H9 (cell line): Measurements from ENCODE around the gene ITPKC. TPM values are rescaled to one million over a fixed set of nuclear protein-coding genes. Genes with fewer than 3 reads are reported as not detected.

Source experiments
- DNase-seq: peaks from one replicate; pipeline ENCODE4 v3.0.0-alpha.2; 2017
- H2AFZ ChIP-seq: one replicate; pipeline ENCODE4 v1.6.1; 2013; ENCODE audit warnings: mild to moderate bottlenecking, low read length, control low read depth, moderate library complexity
- H2AK5ac ChIP-seq: 2 replicates; pipeline ENCODE4 v1.6.1; 2013; ENCODE audit warnings: low read length, control low read depth, mixed read lengths; ENCODE audit not compliant: insufficient read length
- H2BK120ac ChIP-seq: one replicate; pipeline ENCODE4 v1.6.1; 2013; ENCODE audit warnings: low read depth, mild to moderate bottlenecking, low read length, control low read depth, inconsistent platforms; ENCODE audit not compliant: poor library complexity, severe bottlenecking
- H2BK12ac ChIP-seq: 2 replicates; pipeline ENCODE4 v1.6.1; 2013; ENCODE audit warnings: low read length, control low read depth, mixed read lengths, low read depth; ENCODE audit not compliant: insufficient read length
- H2BK15ac ChIP-seq: 2 replicates; pipeline ENCODE4 v1.6.1; 2013; ENCODE audit warnings: low read depth, low read length, control low read depth
- H2BK20ac ChIP-seq: one replicate; pipeline ENCODE4 v1.6.1; 2013; ENCODE audit warnings: low read depth, mild to moderate bottlenecking, low read length, control low read depth, inconsistent platforms; ENCODE audit not compliant: poor library complexity, severe bottlenecking
- H2BK5ac ChIP-seq: 2 replicates; pipeline ENCODE4 v1.6.1; 2013; ENCODE audit warnings: low read length, control low read depth, mixed read lengths; ENCODE audit not compliant: insufficient read length
- H3K14ac ChIP-seq: 2 replicates; pipeline ENCODE4 v1.6.1; 2013; ENCODE audit warnings: low read length, control low read depth; ENCODE audit not compliant: insufficient read depth
- H3K18ac ChIP-seq: 2 replicates; pipeline ENCODE4 v1.6.1; 2013; ENCODE audit warnings: low read depth, mild to moderate bottlenecking, mixed read lengths, low read length, control low read depth; ENCODE audit not compliant: insufficient read length
- H3K23ac ChIP-seq: 2 replicates; pipeline ENCODE4 v1.6.1; 2013; ENCODE audit warnings: low read length, control low read depth, mixed read lengths, low read depth; ENCODE audit not compliant: insufficient read length
- H3K23me2 ChIP-seq: 2 replicates; pipeline ENCODE4 v1.6.1; 2013; ENCODE audit warnings: low read depth, mild to moderate bottlenecking, mixed read lengths, low read length, control low read depth; ENCODE audit not compliant: insufficient read length, poor library complexity, severe bottlenecking
- H3K27ac ChIP-seq: 2 replicates; pipeline ENCODE4 v1.5.1; 2013; ENCODE audit warnings: low read length, control low read depth, mixed read lengths, low read depth; ENCODE audit not compliant: insufficient read length
- H3K27me3 ChIP-seq: 2 replicates; pipeline ENCODE4 v1.6.1; 2013; ENCODE audit warnings: low read length, control low read depth, inconsistent platforms; ENCODE audit not compliant: insufficient read depth
- H3K4ac ChIP-seq: 2 replicates; pipeline ENCODE4 v1.6.1; 2013; ENCODE audit warnings: low read depth, mild to moderate bottlenecking, control low read depth, inconsistent platforms, low read length, moderate library complexity
- H3K4me1 ChIP-seq: 2 replicates; pipeline ENCODE4 v1.6.1; 2013; ENCODE audit warnings: low read length, control low read depth, inconsistent platforms; ENCODE audit not compliant: insufficient read depth
- H3K4me2 ChIP-seq: 2 replicates; pipeline ENCODE4 v1.6.1; 2013; ENCODE audit warnings: low read length, control low read depth, mixed read lengths; ENCODE audit not compliant: insufficient read length, insufficient read depth
- H3K56ac ChIP-seq: 2 replicates; pipeline ENCODE4 v1.6.1; 2013; ENCODE audit warnings: low read depth, mild to moderate bottlenecking, mixed read lengths, low read length, control low read depth; ENCODE audit not compliant: insufficient read length
- H3K79me1 ChIP-seq: 2 replicates; pipeline ENCODE4 v1.6.1; 2013; ENCODE audit warnings: low read depth, mild to moderate bottlenecking, moderate library complexity, low read length, control low read depth, inconsistent platforms; ENCODE audit not compliant: insufficient read depth, poor library complexity, severe bottlenecking
- H3K79me2 ChIP-seq: 2 replicates; pipeline ENCODE4 v1.6.1; 2013; ENCODE audit warnings: low read length, control low read depth, inconsistent platforms; ENCODE audit not compliant: insufficient read depth
- H3K9ac ChIP-seq: 2 replicates; pipeline ENCODE4 v1.6.1; 2013; ENCODE audit warnings: low read length, control low read depth, mixed read lengths; ENCODE audit not compliant: insufficient read length; ENCODE audit errors: extremely low read depth
- H3K9me3 ChIP-seq: one replicate; pipeline ENCODE4 v1.6.1; 2013; ENCODE audit warnings: low read depth, low read length, inconsistent platforms; ENCODE audit not compliant: control insufficient read depth
- H3T11ph ChIP-seq: one replicate; pipeline ENCODE4 v1.6.1; 2013; ENCODE audit warnings: mild to moderate bottlenecking, low read length, control low read depth, inconsistent platforms
- H4K20me1 ChIP-seq: one replicate; pipeline ENCODE4 v1.6.1; 2013; ENCODE audit not compliant: control insufficient read depth, insufficient read length, insufficient read depth
- H4K5ac ChIP-seq: 2 replicates; pipeline ENCODE4 v1.6.1; 2013; ENCODE audit warnings: low read depth, mild to moderate bottlenecking, mixed read lengths, low read length, control low read depth; ENCODE audit not compliant: insufficient read length
- H4K8ac ChIP-seq: replicated peaks from 2 replicates; pipeline ENCODE4 v1.6.1; 2013; ENCODE audit warnings: low read length, control low read depth, mixed read lengths, low read depth; ENCODE audit not compliant: insufficient read length
- H4K91ac ChIP-seq: 2 replicates; pipeline ENCODE4 v1.6.1; 2013; ENCODE audit warnings: low read depth, mild to moderate bottlenecking, moderate library complexity, mixed read lengths, low read length, control low read depth; ENCODE audit not compliant: insufficient read length
- H3K27ac Mint-ChIP-seq, 3 experiments: 2 replicates in 2 of 3; 3 replicates in 1 of 3; pipeline ENCODE4 v1.8.0; 2020 to 2021; ENCODE audit warnings: mixed read lengths in 3 of 3, mild to moderate bottlenecking in 1 of 3, moderate library complexity in 1 of 3
- H3K27me3 Mint-ChIP-seq: 2 replicates; pipeline ENCODE4 v1.8.0; 2021; ENCODE audit warnings: low read depth, mild to moderate bottlenecking, moderate library complexity, mixed read lengths
- H3K36me3 Mint-ChIP-seq, 3 experiments: 2 replicates in 2 of 3; 3 replicates in 1 of 3; pipeline ENCODE4 v1.8.0; 2020 to 2021; ENCODE audit warnings: low read depth in 3 of 3, mixed read lengths in 3 of 3; ENCODE audit not compliant: insufficient read depth in 1 of 3
- H3K4me1 Mint-ChIP-seq, 2 experiments: 2 replicates each; pipeline ENCODE4 v1.8.0; 2020; ENCODE audit warnings: mixed read lengths in 2 of 2
- H3K4me3 Mint-ChIP-seq, 2 experiments: 2 replicates in 1 of 2; 3 replicates in 1 of 2; pipeline ENCODE4 v1.8.0; 2020 to 2021; ENCODE audit warnings: mild to moderate bottlenecking in 2 of 2, mixed read lengths in 2 of 2, moderate library complexity in 1 of 2
- H3K9me3 Mint-ChIP-seq, 2 experiments: 2 replicates in 1 of 2; 3 replicates in 1 of 2; pipeline ENCODE4 v1.8.0; 2020; ENCODE audit warnings: mild to moderate bottlenecking in 2 of 2, mixed read lengths in 2 of 2, moderate library complexity in 1 of 2
- WGBS: extraction: QIAGEN DNeasy Blood & Tissue Kit; methylation state at CpG from one replicate; pipeline ENCODE4 v1.1.7; 2013; ENCODE audit warnings: missing lambda C conversion rate, low lambda C conversion rate, mixed read lengths; ENCODE audit not compliant: insufficient read length; ENCODE audit errors: extremely low coverage; 5-methylcytosine and 5-hydroxymethylcytosine counted together
- total RNA-seq: library from RNA; stranded (reverse); gene quantifications from 2 replicates; pipeline ENCODE4 v1.2.1, GENCODE V29; 2021
- TF ChIP-seq, protein P1 (sequence below): fragments of 200-600 bp; sonication (generic); conservative IDR thresholded peaks from 3 replicates; pipeline ENCODE4 v1.8.0; 2021; ENCODE audit warnings: antibody characterized with exemption, mild to moderate bottlenecking

ITPKC gene
- total RNA-seq, 1 experiment from 2014 or later, result 11.2 TPM

DNA sequence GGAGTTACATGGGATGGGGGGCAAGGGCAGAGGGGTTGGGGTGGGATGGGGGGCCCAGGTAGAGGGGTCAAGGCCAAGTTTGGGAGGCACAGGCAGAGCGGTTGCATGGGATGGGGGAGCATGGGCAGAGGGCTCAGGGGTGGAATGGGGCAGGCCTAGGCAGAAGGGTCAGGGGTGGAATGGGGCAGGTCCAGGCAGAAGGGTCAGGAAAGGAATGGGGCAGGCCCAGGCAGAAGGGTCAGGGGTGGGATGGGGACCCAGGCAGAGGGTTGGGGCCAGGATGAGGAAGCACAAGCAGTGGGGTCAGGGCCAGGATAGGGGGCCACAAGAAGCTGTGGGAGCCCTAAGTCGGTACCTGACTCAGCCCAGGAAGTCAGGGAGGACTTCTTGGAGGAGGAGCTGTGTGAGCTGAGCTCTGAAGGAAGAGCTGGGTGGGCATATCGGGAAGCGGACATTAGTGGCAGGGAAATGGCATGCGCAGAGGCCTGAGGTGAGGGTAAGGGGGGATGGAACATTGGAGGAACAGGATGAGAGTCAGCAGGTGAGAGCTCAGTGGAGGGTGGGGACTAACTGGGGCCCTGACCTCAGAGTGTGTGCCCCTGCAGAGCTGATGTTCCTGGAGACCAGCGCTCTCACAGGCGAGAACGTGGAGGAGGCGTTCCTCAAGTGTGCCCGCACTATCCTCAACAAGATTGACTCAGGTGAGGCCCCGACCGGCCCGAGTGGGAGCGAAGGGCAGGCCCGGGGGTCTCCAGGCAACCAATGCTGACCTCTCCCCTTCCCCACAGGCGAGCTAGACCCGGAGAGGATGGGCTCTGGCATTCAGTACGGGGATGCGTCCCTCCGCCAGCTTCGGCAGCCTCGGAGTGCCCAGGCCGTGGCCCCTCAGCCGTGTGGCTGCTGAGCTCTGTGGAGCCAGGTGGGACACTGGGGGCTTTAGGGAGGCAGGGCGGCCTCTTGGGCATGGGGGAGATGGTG is 69.4 kb downstream of the ITPKC start:
- no peak overlapping the region for H2BK5ac ChIP-seq
- no peaks in the 10 kb centered on the region for H3K23me2 ChIP-seq
- H3K23ac ChIP-seq, result no peak overlapping the region
- H2BK15ac ChIP-seq, result no peak overlapping the region
- H3K4me2 ChIP-seq, result no peak overlapping the region
- Mint-ChIP-seq H3K4me1 (peaks cover 4 to 6% of the 10 kb centered on the region in 2 experiments; a peak in 2 of 4 replicates), H3K9me3 (no peaks in the 10 kb centered on the region), H3K27ac (peak overlapping the region in 2 of 3 experiments; percentile 63 to 74; a peak in 2 of 7 replicates), H3K4me3 (no peak overlapping the region), H3K27me3 (no peaks in the 10 kb centered on the region), H3K36me3 (peaks cover 4 to 23% (median 14%) of the 10 kb centered on the region in 3 experiments; a peak in 5 of 7 replicates)
- no peak overlapping the region for H4K91ac ChIP-seq
- no peak overlapping the region for H3K18ac ChIP-seq
- no peaks in the 10 kb centered on the region for H3K4me1 ChIP-seq
- no peak overlapping the region for H3K27ac ChIP-seq
- H2BK12ac ChIP-seq, result no peak overlapping the region
- no peak overlapping the region for H2AFZ ChIP-seq
- H2BK120ac ChIP-seq, result no peak overlapping the region
- no peak overlapping the region for H3K56ac ChIP-seq
- TF ChIP-seq, protein P1, sequence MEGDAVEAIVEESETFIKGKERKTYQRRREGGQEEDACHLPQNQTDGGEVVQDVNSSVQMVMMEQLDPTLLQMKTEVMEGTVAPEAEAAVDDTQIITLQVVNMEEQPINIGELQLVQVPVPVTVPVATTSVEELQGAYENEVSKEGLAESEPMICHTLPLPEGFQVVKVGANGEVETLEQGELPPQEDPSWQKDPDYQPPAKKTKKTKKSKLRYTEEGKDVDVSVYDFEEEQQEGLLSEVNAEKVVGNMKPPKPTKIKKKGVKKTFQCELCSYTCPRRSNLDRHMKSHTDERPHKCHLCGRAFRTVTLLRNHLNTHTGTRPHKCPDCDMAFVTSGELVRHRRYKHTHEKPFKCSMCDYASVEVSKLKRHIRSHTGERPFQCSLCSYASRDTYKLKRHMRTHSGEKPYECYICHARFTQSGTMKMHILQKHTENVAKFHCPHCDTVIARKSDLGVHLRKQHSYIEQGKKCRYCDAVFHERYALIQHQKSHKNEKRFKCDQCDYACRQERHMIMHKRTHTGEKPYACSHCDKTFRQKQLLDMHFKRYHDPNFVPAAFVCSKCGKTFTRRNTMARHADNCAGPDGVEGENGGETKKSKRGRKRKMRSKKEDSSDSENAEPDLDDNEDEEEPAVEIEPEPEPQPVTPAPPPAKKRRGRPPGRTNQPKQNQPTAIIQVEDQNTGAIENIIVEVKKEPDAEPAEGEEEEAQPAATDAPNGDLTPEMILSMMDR, result no peak
- H3K79me2 ChIP-seq, result no peaks in the 10 kb centered on the region
- no CpG with 5 or more reads among the region's 25 CpGs for WGBS
- no peak overlapping the region for H2AK5ac ChIP-seq
- H4K20me1 ChIP-seq, result no peaks in the 10 kb centered on the region
- no peak overlapping the region for H3K4ac ChIP-seq
- no peaks in the 10 kb centered on the region for H3K79me1 ChIP-seq
- no peak overlapping the region for H4K5ac ChIP-seq
- no peak overlapping the region for H3K14ac ChIP-seq
- no peaks in the 10 kb centered on the region for H3K27me3 ChIP-seq
- DNase-seq, result no peak
- no peak overlapping the region for H4K8ac ChIP-seq
- H3T11ph ChIP-seq, result no peak overlapping the region
- no peak overlapping the region for H3K9ac ChIP-seq
- H2BK20ac ChIP-seq, result no peak overlapping the region
- no peaks in the 10 kb centered on the region for H3K9me3 ChIP-seq

Other genes starting within 250 kb of the ITPKC start
- 90.9 and 92.9 TPM in 2 replicates for gene SHKBP1, start 140.2 kb upstream of the ITPKC start, total RNA-seq
- gene LTBP4, start 115.7 kb upstream of the ITPKC start, total RNA-seq, result 115 and 129 TPM in 2 replicates
- 32.6 and 34.5 TPM in 2 replicates for gene NUMBL, start 26.5 kb upstream of the ITPKC start, total RNA-seq
- gene COQ8B, start 226 bp upstream of the ITPKC start, total RNA-seq, result 40.5 and 42.0 TPM in 2 replicates
- 27.7 and 31.5 TPM in 2 replicates for gene ACTMAP, start 33.4 kb downstream of the ITPKC start, total RNA-seq
- 199 and 225 TPM in 2 replicates for gene SNRPA, start 34.1 kb downstream of the ITPKC start, total RNA-seq
- not detected in 2 replicates for gene MIA, start 58.4 kb downstream of the ITPKC start, total RNA-seq
- gene RAB4B, start 61.1 kb downstream of the ITPKC start, total RNA-seq, result 22.6 and 26.8 TPM in 2 replicates
- gene EGLN2, start 82.1 kb downstream of the ITPKC start, total RNA-seq, result 126 and 131 TPM in 2 replicates
- gene CYP2A6, start 133.3 kb downstream of the ITPKC start, total RNA-seq, result 0.28 TPM in 1 of 2 replicates, not detected in the other
- gene CYP2A7, start 165.1 kb downstream of the ITPKC start, total RNA-seq, result not detected in 2 replicates